HEK293T (cell line): ENCODE results near the gene MAGI2.

ENCODE experiments used
- BHLHE40 ChIP-seq: fragments of 450-650 bp; IDR thresholded peaks from 2 replicates; pipeline ENCODE4 v1.6.1; 2016; ENCODE audit warnings: mild to moderate bottlenecking, moderate library complexity, borderline replicate concordance
- FOXK2 ChIP-seq: fragments of 450-650 bp; IDR thresholded peaks from 2 replicates; pipeline ENCODE4 v1.6.1; 2016; ENCODE audit warnings: mild to moderate bottlenecking
- TARDBP ChIP-seq: fragments of 450-650 bp; IDR thresholded peaks from 2 replicates; pipeline ENCODE4 v1.6.1; 2016

GRCh38 chr7:79455173-79455790, 1.8 kb upstream of the MAGI2 start:
- no peak for TF ChIP-seq BHLHE40
- TF ChIP-seq FOXK2 = no peak
- TF ChIP-seq TARDBP = no peak
